HEK293T (cell line): ENCODE measurements around the gene P2RX3.

Source experiments
- CTCF ChIA-PET: fragments of 350-600 bp; formaldehyde crosslinking; extraction: SDS; loops from one replicate; lab custom pipeline; 2021; ENCODE audit warnings: antibody characterized with exemption, inconsistent platforms; lab: Yijun Ruan, JAX
- POLR2A ChIA-PET: fragments of 350-600 bp; formaldehyde crosslinking; extraction: SDS; loops from one replicate; lab custom pipeline; 2020; ENCODE audit warnings: antibody characterized with exemption, inconsistent platforms; lab: Yijun Ruan, JAX
- DNase-seq: peaks from one replicate; pipeline ENCODE4 v3.0.0; 2012; ENCODE audit warnings: mixed read lengths; ENCODE audit errors: extremely low spot score
- ARNT ChIP-seq: fragments of 450-650 bp; IDR thresholded peaks from 2 replicates; pipeline ENCODE4 v1.6.1; 2017; ENCODE audit warnings: mild to moderate bottlenecking
- BHLHE40 ChIP-seq: fragments of 450-650 bp; IDR thresholded peaks from 2 replicates; pipeline ENCODE4 v1.6.1; 2016; ENCODE audit warnings: mild to moderate bottlenecking, moderate library complexity, borderline replicate concordance
- CTBP1 ChIP-seq: fragments of 450-650 bp; IDR thresholded peaks from 2 replicates; pipeline ENCODE4 v1.6.1; 2016; ENCODE audit warnings: borderline replicate concordance
- ELF4 ChIP-seq: fragments of 450-650 bp; IDR thresholded peaks from 2 replicates; pipeline ENCODE4 v1.6.1; 2017; ENCODE audit warnings: antibody characterized with exemption
- FOXA1 ChIP-seq: fragments of 450-650 bp; IDR thresholded peaks from 2 replicates; pipeline ENCODE4 v1.6.1; 2016; ENCODE audit warnings: mild to moderate bottlenecking
- FOXK2 ChIP-seq: fragments of 450-650 bp; IDR thresholded peaks from 2 replicates; pipeline ENCODE4 v1.6.1; 2016; ENCODE audit warnings: mild to moderate bottlenecking
- FOXM1 ChIP-seq: fragments of 450-650 bp; IDR thresholded peaks from 2 replicates; pipeline ENCODE4 v1.6.1; 2017; ENCODE audit warnings: mild to moderate bottlenecking, borderline replicate concordance
- HDGF ChIP-seq: fragments of 450-650 bp; IDR thresholded peaks from 2 replicates; pipeline ENCODE4 v1.6.1; 2017; ENCODE audit warnings: antibody characterized with exemption, borderline replicate concordance
- L3MBTL2 ChIP-seq: fragments of 450-650 bp; conservative IDR thresholded peaks from 2 replicates; pipeline ENCODE4 v1.6.1; 2016; ENCODE audit warnings: mild to moderate bottlenecking
- LEF1 ChIP-seq: fragments of 450-650 bp; IDR thresholded peaks from 2 replicates; pipeline ENCODE4 v1.6.1; 2017; ENCODE audit warnings: mild to moderate bottlenecking, borderline replicate concordance
- NFRKB ChIP-seq: fragments of 450-650 bp; IDR thresholded peaks from 2 replicates; pipeline ENCODE4 v1.6.1; 2016; ENCODE audit warnings: mild to moderate bottlenecking, moderate library complexity
- SP1 ChIP-seq: fragments of 450-650 bp; IDR thresholded peaks from 2 replicates; pipeline ENCODE4 v1.6.1; 2017
- SUZ12 ChIP-seq: fragments of 450-650 bp; IDR thresholded peaks from 2 replicates; pipeline ENCODE4 v1.6.1; 2016; ENCODE audit warnings: mild to moderate bottlenecking
- TARDBP ChIP-seq: fragments of 450-650 bp; IDR thresholded peaks from 2 replicates; pipeline ENCODE4 v1.6.1; 2016
- ZNF384 ChIP-seq: fragments of 450-650 bp; IDR thresholded peaks from 2 replicates; pipeline ENCODE4 v1.6.1; 2016
- TF ChIP-seq, protein P1 (sequence below): fragments of 450-650 bp; IDR thresholded peaks from 2 replicates; pipeline ENCODE4 v1.6.1; 2016

The P2RX3 gene

DNA sequence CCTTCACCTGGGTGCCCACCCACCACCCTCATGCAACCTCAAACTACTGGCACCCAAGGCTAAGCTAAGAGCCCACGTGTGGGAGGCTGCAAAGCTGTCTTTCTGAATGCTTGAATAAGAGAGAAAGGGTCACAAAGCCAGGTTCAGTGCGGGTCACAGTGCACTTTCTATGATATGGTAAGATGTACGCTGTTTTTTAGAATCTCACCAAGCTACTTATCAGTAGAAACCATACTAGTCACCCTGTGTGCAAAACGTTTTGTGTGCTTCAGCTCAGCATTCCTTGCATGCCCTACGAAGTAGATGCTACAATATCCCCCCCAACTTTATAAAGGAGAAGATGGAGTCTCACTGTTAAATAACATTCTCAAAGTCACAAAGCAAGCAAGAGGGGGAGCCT is 14.9 kb downstream of the P2RX3 start:
- no peak for TF ChIP-seq FOXK2
- no peak for TF ChIP-seq SUZ12
- no peak for TF ChIP-seq TARDBP
- no peak for TF ChIP-seq FOXA1
- TF ChIP-seq L3MBTL2: no peak
- no peak for TF ChIP-seq LEF1
- TF ChIP-seq ARNT: no peak
- TF ChIP-seq BHLHE40: no peak
- DNase-seq: no peak
- CTCF ChIA-PET: interaction anchor here (1.2 kb wide), 1 partner anchor 13 kb away, joined by 3 read pairs; no protein-coding TSS in a partner anchor
- POLR2A ChIA-PET: interaction anchor here (1.1 kb wide), 1 partner anchor 18 kb away, joined by 3 read pairs; the partner anchor contains the start of gene SSRP1

DNA sequence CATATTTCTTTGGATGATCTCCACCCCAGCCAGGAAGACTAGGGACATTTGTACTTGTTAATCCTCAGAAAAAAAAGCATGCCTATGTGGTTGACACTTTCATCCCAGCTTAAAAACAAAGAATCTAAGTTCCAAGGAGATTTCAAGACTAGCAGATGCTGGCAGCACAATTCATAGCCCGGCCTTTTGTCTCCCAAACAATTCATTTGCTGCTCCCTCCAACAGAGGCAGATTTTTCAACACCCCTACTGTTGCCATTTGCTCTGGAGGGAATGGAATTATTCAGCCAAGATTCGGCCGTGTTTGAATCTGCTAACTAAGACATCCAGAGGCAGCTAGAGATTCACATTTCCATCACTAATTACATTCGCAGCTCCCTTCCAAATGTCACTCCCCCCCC is 15.3 kb downstream of the P2RX3 start:
- DNase-seq: no peak
- ChIA-PET CTCF (interaction anchor here (0.6 to 1.2 kb wide), 2 partner anchors 13 to 39 kb away, joined by 3 to 4 read pairs; no protein-coding TSS in a partner anchor), POLR2A (interaction anchor here (1.1 kb wide), 1 partner anchor 18 kb away, joined by 3 read pairs; the partner anchor contains the start of gene SSRP1)
- TF ChIP-seq CTBP1: no peak

DNA sequence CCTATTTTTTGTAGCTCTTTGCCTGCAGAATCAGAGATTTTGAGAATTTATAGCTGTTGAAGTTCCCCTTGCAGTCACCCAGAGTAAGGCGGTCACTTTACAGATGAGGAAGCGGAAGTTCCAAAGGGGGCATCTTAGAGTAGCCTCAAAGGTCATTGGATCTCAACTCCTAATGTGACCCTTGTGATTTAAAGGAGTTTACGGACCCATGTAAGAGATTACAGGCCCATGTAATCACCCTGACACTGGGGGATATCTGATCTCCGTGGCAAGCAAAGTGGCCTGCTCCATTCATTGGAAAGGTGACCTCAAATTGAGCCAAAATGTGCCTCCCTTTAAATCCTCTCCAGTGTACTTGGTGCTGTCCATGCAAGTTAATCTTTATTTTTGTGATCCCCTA is 15.7 kb downstream of the P2RX3 start:
- TF ChIP-seq SUZ12 (no peak), HDGF (no peak)
- POLR2A ChIA-PET: interaction anchor here (1.1 kb wide), 1 partner anchor 18 kb away, joined by 3 read pairs; the partner anchor contains the start of gene SSRP1
- CTCF ChIA-PET: interaction anchor here (0.6 to 1.2 kb wide), 2 partner anchors 14 to 39 kb away, joined by 3 to 4 read pairs; no protein-coding TSS in a partner anchor
- no peak for DNase-seq

DNA sequence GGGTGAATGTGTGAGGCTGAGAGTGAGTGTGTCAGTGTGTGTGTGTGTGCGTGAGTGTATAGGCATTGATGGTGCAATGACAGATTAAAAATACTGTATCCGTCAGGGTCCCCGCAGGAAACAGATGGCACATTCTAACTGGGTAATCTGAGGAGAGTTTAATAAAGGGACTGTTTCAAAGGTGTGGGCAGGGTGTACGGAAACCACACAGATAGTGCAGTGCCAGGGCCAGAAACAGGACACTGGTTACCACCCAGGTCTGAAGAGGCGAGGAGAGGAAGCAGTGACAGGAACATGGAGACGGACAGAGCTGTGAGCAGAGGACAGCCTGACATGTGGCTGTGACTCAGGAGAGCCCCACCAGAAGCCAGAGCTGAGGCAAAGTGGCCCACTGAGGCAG is 16.5 kb downstream of the P2RX3 start:
- no peak for TF ChIP-seq FOXK2
- TF ChIP-seq, protein P1, sequence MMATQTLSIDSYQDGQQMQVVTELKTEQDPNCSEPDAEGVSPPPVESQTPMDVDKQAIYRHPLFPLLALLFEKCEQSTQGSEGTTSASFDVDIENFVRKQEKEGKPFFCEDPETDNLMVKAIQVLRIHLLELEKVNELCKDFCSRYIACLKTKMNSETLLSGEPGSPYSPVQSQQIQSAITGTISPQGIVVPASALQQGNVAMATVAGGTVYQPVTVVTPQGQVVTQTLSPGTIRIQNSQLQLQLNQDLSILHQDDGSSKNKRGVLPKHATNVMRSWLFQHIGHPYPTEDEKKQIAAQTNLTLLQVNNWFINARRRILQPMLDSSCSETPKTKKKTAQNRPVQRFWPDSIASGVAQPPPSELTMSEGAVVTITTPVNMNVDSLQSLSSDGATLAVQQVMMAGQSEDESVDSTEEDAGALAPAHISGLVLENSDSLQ: no peak
- no peak for TF ChIP-seq HDGF
- TF ChIP-seq LEF1: no peak
- no peak for TF ChIP-seq SP1
- TF ChIP-seq ZNF384: no peak
- no peak for TF ChIP-seq FOXM1
- CTCF ChIA-PET: no interaction called here
- no peak for DNase-seq
- POLR2A ChIA-PET: no interaction called here

DNA sequence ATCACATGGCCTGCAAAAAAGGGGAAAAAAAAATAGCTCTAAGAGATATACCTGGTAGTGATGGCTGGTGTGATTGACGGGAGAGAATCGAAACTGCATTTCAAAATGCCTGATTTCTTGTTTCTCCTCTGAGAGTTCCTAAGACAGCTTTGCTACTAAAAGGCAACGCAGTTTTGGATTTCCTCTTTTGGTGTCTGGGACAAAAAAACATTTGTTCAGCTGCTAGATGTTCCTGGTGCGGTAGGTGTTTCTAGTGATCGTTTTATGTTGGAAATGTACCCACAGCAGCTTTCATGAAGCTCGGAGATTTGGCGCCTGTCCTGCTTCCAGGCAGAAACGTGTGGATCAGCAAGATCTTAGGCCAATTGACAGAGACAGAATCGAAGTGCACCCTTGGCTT is 18.1 kb downstream of the P2RX3 start:
- ChIA-PET CTCF (interaction anchor here (0.7 kb wide), 1 partner anchor 464 kb away, joined by 4 read pairs; no protein-coding TSS in a partner anchor), POLR2A (no interaction called here)
- TF ChIP-seq ARNT (no peak), HDGF (no peak), TARDBP (no peak), LEF1 (no peak), FOXA1 (no peak)
- TF ChIP-seq, protein P1: no peak
- no peak for DNase-seq

DNA sequence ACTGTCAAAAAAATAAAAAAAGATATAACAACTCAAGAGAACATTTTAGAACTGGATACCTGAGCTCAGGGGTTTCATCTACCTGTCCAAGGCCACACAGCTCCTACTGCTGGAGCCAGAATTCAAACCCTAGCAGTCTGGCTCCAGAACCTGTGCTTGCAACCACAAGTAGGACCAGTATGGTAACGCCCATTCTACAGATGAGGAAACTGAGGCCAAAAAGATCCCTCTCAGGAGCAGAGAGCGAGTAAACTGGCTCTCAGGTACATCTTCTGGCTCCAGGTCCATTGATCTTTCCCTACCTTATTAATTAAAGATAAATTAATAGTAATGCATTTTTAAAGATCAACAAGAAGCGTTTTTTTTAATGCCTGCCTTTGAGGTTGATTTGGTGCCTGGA is 19.2 kb downstream of the P2RX3 start:
- no peak for TF ChIP-seq ZNF384
- no peak for TF ChIP-seq NFRKB
- no peak for TF ChIP-seq TARDBP
- TF ChIP-seq FOXA1: no peak
- TF ChIP-seq FOXM1: no peak
- no peak for TF ChIP-seq ELF4
- TF ChIP-seq BHLHE40: no peak
- TF ChIP-seq SUZ12: no peak
- TF ChIP-seq L3MBTL2: no peak
- TF ChIP-seq HDGF: no peak
- TF ChIP-seq, protein P1: no peak
- TF ChIP-seq ARNT: no peak
- no peak for TF ChIP-seq LEF1
- TF ChIP-seq FOXK2: no peak
- no peak for TF ChIP-seq CTBP1
- TF ChIP-seq SP1: no peak
- ChIA-PET POLR2A (no interaction called here), CTCF (no interaction called here)
- DNase-seq: no peak

DNA sequence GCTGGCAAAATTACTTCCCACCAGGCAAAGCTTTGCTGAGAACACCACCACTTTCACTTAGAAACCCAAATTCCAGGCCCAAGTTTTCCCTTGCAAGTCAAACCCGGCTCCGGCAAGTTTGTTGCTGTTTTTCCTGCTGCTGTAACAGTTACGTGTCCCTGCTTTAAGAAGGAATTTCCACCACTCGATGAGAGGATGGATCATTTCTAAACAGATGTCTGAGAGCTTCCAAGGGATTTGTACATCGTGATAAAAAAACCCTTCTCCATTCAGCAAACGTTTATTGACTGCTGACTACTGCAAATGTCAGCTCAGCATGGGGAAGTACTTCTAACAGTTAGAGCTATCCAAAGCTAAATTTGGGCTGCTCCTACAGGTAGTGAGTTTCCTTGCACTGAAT is 19.7 kb downstream of the P2RX3 start:
- ChIA-PET POLR2A (no interaction called here), CTCF (no interaction called here)
- no peak for TF ChIP-seq ARNT
- no peak for TF ChIP-seq BHLHE40
- TF ChIP-seq FOXK2: no peak
- TF ChIP-seq SP1: no peak
- no peak for TF ChIP-seq TARDBP
- TF ChIP-seq, protein P1: no peak
- TF ChIP-seq FOXA1: no peak
- DNase-seq: no peak
